Ureter (tissue), 1 donor: ENCODE results near the gene GM2A. TPM values are rescaled to one million over a fixed set of nuclear protein-coding genes. Genes with fewer than 3 reads are reported as not detected.

ENCODE experiments used
- total RNA-seq: library from RNA; stranded (reverse); gene quantifications from one replicate; pipeline ENCODE4 v1.2.4, GENCODE V29; 2023
- donor health status: DM: yes; HTN: yes; CAD: no.

GM2A gene
- total RNA-seq, 1 donor from 2014 or later, result 60.7 TPM

Other genes starting within 250 kb of the GM2A start
- 160 TPM for gene GPX3, start 232.6 kb upstream of the GM2A start, total RNA-seq
- gene TNIP1, start 172.2 kb upstream of the GM2A start, total RNA-seq, result 75.4 TPM
- 123 TPM for gene ANXA6, start 95.4 kb upstream of the GM2A start, total RNA-seq
- gene CCDC69, start 29.1 kb upstream of the GM2A start, total RNA-seq, result 53.4 TPM
- not detected for gene SLC36A3, start 50.6 kb downstream of the GM2A start, total RNA-seq
- gene SLC36A2, start 94.4 kb downstream of the GM2A start, total RNA-seq, result not detected
- 14.4 TPM for gene SLC36A1, start 194.4 kb downstream of the GM2A start, total RNA-seq